ENCODE results near the gene IL1B.

The IL1B gene

DNA sequence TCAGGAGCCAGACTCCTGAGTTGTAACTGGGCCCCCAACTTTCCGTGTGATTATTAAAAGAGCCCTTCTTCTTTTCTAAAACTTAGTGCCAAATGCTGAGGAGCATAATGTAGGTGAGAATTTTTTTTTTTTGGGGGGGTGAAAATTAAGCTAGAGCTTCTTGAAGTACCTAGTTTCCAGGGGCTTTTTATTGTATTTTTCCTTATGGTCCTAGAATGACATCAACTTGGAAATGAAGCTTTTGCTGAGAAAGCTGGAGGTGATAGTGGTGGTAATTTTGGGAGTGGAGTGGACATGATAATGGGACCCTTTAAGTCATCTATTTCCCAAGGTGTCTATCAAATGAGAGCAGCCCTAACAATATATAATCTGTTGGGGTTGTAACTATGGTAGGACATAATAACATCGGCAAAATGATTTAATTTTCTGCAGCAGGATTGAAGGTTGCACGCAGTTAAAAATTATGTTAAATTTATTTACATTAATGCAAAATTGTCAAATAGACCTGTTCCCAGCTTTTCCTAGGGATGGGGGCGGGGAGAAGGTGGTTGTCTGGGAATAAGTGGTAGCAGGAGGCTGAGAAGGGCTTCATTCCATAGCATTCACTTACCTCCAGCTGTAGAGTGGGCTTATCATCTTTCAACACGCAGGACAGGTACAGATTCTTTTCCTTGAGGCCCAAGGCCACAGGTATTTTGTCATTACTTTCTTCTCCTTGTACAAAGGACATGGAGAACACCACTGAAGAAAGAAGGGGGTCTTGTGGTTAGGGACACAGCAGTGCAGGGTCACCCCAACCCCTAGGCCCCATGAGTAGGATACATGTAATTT is 5.7 kb downstream of the IL1B start:
- DNase-seq (ENCODE audit: extremely low read depth in 1 of 2, low read depth in 1 of 2): no peak

DNA sequence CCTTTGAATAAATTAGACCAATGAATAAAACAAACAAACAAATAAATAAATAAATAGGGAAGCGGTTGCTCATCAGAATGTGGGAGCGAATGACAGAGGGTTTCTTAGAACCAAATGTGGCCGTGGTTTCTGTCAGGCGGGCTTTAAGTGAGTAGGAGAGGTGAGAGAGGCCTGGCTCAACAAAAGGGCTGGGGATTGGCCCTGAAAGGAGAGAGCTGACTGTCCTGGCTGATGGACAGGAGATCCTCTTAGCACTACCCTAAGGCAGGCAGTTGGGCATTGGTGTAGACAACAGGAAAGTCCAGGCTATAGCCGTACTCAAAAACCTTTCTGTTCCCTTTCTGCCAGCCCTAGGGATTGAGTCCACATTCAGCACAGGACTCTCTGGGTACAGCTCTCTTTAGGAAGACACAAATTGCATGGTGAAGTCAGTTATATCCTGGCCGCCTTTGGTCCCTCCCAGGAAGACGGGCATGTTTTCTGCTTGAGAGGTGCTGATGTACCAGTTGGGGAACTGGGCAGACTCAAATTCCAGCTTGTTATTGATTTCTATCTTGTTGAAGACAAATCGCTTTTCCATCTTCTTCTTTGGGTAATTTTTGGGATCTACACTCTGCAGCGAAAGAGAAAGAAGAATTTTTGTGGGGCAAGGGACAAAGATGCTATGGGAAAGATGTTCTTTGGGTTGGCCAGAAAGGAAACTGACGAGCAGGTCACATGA is 6.5 kb downstream of the IL1B start:
- DNase-seq (ENCODE audit: extremely low read depth in 1 of 2, low read depth in 1 of 2): no peak

DNA sequence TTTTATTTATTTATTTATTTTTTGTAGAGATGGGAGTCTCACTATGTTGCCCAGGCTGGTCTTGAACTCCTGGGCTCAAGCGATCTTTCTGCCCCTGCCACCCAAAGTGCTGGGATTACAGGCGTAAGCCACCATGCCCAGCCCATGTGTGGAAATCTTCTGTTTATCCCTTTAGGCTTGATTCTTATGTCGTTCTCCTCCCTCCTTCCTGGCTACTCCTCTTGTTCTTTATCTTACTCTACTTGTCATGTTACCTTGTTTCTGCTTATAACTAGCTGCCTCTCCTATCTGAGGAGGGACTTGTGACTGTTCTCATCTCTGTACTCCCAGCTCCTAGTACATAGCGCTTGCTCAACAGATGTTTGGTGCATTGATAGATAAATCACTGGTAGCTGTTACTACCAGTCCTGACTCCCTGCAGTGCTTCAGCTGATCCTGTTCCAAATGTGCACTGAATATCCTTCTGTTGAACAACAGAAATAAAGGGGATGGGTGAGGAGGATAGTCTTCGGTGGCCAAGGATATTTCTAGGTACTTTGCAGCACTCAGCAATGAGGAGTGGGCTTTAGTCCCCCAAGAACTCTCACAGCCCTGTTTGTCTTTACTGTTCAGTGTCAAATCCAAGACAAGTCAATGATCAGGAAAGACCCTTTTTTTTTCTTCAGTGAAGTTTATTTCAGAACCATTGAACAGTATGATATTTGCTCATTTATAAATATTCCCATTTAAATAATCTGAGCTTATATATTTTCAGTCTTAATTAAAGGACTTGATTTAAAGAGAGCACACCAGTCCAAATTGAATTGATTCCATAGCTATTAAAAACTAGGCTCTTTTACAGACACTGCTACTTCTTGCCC is 7.2 kb downstream of the IL1B start:
- no peak for DNase-seq (ENCODE audit: extremely low read depth in 1 of 2, low read depth in 1 of 2)

DNA sequence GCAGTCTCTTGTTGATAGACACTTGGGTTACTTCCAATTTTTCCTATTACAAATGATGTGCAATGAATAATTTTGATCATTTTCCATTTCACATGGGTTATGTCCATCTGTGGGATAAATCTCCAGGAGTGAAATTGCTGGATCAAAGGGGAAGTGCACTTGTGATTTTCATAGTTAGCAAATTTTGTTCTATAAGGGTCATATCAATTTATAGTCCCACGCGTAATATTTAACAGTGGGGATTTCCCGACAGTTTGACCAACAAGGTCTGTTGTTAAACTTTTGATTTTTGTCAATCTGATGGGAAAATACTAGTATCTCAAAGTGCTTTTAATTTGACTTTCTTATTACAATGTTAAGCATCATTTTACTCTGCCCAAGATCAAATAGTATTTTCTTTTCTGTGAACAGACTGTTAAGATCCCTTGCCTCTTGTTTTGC is 8.3 kb downstream of the IL1B start:
- no peak for DNase-seq (ENCODE audit: extremely low read depth in 1 of 2, low read depth in 1 of 2)

DNA sequence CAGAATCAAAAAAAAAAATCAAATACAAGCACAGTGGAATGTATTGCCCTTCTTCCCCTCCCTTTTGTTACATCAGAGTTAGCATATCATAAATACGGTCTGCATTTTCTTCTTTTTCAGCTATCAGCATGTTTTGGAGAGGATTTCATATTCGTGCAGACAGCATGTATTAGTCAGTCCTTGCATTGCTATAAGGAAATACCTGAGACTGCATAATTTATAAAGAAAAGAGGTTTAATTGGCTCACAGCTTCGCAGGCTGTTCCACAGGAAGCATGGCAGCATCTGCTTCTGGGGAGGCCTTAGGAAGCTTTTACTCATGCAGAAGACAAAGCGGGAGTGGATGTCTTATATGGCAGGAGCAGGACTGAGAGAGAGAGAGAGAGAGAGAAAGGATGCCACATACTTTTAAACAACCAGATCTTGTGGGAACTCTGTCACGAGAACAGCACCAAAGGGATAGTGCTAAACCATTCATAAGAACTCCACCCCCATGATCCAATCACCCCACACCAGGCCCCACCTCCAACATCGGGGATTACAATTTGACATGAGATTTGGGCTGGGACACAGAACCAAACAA is 8.9 kb downstream of the IL1B start:
- DNase-seq (ENCODE audit: extremely low read depth in 1 of 2, low read depth in 1 of 2): no peak

DNA sequence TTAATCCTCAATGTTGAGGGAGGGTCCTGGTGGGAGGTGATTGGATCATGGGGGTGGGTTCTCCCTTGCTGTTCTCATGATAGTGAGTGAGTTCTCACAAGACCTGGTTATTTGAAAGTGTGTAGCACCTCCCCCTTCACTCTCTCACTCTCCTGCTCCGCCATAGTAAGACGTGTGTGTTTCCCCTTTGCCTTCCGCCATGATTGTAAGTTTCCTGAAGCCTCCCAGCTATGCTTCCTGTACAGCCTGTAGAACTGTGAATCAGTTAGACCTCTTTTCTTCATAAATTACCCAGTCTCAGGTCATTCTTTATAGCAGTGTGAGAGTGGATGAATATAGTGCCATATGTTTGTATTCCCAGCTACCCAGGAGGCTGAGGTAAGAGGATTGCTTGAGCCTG is 9.6 kb downstream of the IL1B start:
- DNase-seq (ENCODE audit: extremely low read depth in 1 of 2, low read depth in 1 of 2): no peak

DNA sequence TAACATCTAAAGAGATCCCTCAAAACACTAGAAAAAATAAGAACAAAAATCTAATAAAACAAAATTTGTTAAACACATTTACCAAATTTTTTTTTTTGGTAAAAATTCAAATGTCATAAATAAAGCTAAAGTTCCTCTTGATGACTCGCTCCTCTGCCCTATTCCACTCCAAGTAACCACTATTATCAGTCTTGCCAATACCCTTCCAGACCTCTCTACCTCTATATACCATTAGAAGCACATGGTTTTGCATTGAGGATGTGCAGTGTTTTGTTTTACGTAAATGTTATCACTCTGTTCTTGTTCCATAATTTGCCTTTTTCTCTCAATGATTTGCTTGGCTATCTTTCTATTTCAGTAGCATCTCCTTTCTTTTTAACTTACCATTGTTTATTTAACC is 10.9 kb downstream of the IL1B start:
- no peak for DNase-seq (ENCODE audit: extremely low read depth in 1 of 2, low read depth in 1 of 2)

DNA sequence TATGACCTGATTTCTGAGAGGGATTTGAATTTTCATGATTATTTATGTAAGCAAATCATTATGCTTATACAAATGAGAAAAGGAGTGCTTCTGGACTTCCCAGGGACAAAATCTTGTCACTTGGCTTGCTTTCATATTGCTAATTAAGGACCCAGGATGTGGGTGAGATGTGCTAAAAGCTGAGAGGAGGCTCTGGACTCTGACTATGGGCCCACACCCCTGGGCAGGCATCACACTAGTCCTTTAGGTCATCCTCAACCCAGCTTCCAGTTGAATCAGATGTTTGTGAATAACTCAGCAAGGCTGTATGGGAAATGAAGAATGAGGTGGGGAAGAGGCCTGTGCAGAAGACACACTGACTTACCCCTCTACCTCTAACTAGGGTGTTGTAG is 11.9 kb downstream of the IL1B start:
- DNase-seq (ENCODE audit: extremely low read depth in 1 of 2, low read depth in 1 of 2): no peak

DNA sequence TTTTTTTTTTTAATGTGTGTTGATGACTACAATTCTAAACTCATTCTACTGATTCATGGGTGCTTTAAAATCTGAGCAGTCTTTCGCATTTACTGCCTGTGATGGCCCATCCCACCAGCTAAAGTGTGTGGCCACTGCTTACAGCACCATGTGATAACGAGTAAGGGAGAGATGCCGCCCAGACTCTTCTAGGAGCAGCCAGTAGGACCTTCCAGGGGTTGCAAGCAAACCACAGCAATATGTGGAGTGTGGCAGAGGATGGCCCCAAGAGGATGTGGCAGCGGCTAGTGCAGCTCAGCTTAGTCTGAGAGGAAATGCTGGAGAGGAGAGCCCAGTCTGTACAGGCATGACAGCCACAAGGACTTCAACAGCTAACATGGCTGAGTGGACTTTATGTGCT is 14.9 kb downstream of the IL1B start:
- DNase-seq (ENCODE audit: extremely low read depth in 1 of 2, low read depth in 1 of 2): peak; percentile 19 to 24

DNA sequence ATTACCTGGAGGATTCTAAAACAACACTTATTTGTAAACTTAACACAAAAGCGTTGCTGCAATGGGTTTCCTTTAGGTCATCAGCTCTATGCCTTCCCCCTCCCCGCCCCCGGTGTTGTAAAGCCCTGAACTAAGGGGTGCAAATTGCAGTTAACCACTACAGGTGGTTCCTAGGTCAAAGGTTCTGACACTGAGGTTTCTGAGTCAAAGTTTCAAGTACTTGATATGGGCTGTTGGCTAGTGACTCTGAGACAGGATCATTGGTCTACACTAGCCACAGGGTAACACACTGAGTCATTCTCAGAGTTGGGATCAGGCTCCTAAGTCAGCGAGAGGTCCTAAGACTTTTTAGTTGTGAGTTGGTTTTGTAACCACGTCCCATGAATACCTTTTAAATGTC is 15.4 kb downstream of the IL1B start:
- DNase-seq (ENCODE audit: extremely low read depth in 1 of 2, low read depth in 1 of 2): peak; percentile 42 to 72

DNA sequence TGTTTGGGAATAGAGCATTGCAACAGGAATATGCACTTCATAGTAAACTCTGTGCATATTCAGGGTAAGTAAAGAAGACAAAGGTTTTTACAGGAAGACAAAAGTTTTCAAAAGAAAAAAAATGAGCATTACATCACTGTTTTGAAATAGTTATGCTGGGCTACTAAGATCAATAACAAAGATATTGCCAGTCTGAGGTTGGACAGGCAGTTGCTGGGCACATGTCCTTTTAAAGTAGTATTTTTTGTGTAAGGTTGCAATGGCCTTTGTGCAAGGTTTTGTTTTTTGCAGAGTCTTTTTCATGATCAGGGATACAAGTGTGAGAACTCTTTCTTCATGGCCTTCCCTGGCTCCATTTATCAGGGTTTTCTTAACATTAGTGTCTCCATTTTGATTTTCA is 16.2 kb downstream of the IL1B start:
- DNase-seq (ENCODE audit: extremely low read depth in 1 of 2, low read depth in 1 of 2): no peak

DNA sequence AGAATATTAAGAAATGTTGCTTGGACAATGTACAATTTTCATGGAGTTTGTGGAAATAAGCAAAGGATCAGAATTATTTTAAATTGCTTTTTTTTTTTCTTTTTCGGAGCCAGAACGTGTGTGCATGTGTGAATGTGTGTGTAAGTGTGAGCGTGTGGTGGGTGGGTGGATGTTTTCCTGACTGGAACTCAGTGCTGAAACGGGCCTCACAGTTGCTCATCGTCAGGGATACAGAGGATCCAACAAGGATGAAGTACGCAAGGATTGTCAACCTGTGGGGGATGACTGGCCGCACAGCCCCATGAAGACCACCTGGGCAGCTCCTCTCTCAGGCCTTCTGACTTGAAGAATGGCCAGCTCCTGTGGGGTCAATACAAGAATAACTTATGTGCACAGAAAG is 17.5 kb downstream of the IL1B start:
- DNase-seq (ENCODE audit: extremely low read depth in 1 of 2, low read depth in 1 of 2): no peak

DNA sequence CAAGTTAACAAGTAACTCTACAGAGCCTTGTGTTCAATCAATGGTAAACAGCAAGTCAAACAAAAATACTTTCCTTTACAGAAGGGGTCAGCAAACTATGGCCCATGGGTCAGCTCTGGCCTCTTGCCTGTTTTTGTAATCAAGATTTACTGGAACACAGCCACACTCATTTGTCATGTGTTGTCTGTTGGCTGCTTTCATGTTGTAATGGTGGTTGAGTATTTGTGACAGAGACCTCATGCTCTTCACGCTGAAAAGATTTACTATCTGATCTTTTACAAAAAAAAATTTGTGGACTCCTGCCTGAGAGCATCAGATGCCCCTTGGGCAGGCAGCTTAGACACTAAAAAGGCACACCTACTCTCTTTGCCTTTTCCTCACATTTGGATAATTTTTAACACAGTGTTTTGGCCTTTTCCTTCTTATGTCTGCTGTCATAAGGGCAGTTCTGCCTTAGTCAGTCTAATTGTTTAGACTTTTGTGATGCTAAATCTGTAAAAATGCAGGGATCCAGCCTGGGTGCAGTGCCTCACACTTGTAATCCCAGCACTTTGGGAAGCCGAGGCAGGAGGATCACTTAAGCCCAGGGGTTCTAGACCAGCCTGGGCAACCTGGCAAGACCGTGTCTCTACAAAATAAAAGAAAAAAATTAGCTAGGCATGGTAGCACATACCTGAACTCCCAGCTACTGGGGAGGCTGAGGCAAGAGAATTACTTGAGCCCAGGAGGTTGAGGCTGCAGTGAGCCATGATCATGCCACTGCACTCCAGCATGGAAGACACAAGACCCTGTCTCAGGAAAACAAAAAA is 18.3 kb downstream of the IL1B start:
- no peak for DNase-seq (ENCODE audit: extremely low read depth in 1 of 2, low read depth in 1 of 2)

DNA sequence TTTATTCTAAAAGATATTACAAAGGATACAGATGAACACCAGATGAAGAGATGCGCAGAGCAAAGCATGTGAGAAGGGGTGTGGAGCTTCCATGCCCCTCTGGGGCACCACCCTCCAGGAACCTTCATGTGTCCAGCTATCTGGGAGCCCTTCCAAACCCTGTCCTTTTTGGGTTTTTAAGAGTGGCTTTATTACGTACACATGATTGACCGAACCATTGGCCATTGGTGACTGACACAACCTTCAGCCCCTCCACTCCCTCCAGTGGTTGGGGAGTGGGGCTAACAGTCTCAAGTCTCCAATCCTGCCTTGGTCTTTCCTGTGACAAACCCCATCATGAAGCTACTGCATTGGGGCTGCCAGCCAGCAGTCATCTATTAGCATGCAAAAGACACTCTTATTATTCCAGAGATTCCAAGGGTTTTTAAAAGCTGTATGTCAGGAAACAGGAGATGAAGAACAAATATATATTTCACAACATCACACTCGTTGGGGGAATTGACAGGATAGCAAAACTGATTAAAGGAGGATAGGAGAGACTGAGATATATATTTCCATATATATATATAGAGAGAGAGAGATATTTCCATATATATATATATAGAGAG is 19.4 kb downstream of the IL1B start:
- DNase-seq (ENCODE audit: extremely low read depth in 1 of 2, low read depth in 1 of 2): no peak

DNA sequence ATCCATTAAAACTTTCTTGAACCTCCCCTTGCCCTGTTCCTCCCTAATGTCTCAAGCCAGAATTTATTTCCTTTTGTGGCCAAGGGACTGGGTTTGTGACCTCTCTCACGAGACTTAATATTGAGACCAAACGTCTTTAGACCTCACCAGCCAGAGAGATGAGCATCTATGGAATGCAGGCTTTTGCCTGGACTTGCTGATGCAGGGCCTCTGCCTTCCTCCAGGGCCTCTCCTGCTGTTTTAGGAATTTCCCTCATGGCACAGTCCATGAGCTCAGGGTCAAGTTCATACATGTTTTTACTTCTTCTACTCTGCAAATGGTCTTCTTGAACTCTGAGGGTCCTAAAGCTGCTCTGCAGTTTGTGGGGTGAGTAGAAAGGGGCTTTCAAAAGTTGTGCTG is 22.3 kb downstream of the IL1B start:
- DNase-seq (ENCODE audit: extremely low read depth in 1 of 2, low read depth in 1 of 2): no peak

DNA sequence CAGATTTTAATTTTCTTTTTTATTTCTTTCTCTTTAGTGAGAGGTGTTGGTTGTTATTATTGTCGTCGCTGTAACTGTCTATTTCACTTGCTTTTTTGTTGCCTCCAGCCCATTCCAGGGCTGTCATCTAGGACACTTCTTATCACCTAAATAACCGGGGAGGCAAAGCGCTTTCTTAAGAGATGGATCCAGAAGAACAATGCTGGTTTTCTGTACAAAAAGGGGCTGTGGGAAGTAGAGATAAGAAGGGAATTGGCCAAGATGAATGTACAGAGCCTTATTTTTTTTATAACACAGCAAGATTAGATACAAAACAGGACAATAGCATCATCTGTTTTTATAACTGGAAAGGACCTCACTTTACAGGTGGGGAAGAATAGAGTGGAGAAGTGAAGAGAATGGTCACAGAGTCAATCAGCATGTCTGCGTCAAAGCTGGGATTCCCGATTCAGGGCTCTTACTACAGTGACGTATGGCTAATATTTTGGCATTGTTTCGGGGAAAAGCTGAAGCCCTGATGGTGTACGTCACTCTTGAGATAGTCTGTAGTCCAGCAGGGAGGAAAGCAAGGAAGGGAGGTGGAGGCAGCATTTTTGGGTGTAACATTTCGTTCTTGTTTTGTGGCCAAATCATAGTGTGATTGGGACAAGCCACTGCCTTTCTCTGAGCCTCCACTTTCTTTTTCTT is 23.2 kb downstream of the IL1B start:
- DNase-seq (ENCODE audit: extremely low read depth in 1 of 2, low read depth in 1 of 2): no peak

DNA sequence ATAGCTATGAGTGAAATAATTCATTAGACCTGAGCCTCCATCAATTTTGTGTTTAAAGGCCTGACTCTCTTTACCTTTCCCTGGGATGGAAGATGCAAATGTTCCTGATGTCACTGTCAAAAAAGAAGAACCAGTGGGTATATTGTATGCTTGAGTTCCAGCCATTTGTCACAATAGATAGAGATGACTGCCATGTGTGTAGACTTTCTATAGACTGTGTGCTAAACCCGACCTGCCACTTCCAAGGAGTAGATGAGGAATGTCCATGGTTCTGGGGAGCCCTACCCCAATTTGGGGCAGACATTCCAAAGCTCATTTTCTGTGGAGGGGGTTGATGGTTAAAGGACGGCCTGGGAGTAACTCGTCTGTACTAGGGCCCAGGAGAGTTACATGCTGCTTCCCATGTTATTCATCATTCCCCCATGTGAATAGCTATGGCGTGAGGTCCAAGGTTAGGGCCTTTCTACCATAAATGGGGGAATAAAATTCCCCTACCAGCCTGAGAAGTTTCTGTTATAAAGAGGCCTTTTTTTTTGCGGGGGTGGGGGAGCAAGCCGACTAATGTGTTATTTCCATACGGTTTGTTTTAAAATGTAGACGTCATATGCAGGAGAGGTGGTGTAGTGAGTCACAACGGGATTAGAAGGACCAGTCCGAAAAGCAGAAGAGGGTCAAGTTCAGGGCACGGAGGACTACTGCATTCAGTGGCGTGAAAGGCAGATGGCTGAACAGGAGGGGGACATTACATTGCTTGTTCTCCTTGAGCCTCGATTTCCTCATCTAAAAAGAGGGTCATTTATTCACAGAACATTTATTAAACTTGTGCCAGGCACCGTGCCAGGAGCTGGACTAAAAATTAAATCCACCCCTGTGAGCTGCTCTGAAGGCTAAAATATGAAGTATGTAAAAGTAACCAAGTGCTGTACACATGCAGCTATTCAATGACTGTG is 24.0 kb downstream of the IL1B start:
- DNase-seq (ENCODE audit: extremely low read depth in 1 of 2, low read depth in 1 of 2): no peak

DNA sequence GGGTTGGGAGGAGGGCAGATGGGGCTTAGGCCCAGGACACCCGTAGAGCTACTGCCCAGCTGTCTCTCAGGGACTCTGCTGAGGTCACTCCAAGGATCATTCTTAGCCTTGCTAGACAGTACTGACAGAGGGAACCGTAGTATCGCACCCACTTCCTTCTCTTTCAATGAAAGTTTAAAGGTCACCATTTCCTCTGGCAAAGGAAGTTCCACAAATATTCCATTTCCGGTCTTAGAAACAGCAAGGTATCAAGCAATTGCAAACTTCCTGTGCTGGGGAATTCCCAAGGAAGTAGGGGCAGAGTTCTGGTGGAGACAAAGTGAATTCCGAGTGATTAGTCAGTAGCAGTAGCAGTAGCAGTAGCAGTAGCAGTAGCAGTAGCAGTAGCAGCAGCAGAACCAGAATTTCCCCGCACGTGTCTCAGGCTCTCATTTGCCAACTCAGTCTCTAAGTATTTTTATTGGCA is 24.7 kb downstream of the IL1B start:
- DNase-seq (ENCODE audit: extremely low read depth in 1 of 2, low read depth in 1 of 2): no peak
